Loucy (cell line): ENCODE data around the gene SOD2.
"Not testable (repeated sequence)": the region's sequence is repeated elsewhere in the genome, so short reads cannot be mapped to it uniquely, and the experiment has no call there.

Experiments used
- H2AFZ ChIP-seq: fragments of 200-600 bp; sonication (generic); 2 replicates; pipeline ENCODE4 v1.6.0; 2016; ENCODE audit warnings: antibody characterized with exemption, mild to moderate bottlenecking, low read length, moderate library complexity
- H3F3A ChIP-seq: fragments of 200-600 bp; 2 replicates; pipeline ENCODE4 v1.6.0; 2016; ENCODE audit warnings: antibody characterized with exemption, low read depth, mild to moderate bottlenecking
- H3K27me3 ChIP-seq: fragments of 200-600 bp; sonication (generic); 2 replicates; pipeline ENCODE4 v1.6.1; 2014; ENCODE audit warnings: low read length, mild to moderate bottlenecking; ENCODE audit not compliant: insufficient read depth, poor library complexity, severe bottlenecking
- H3K36me3 ChIP-seq: fragments of 200-600 bp; sonication (generic); 2 replicates; pipeline ENCODE4 v1.6.1; 2016; ENCODE audit warnings: low read length; ENCODE audit not compliant: insufficient read depth
- H3K4me1 ChIP-seq: fragments of 200-600 bp; sonication (generic); 2 replicates; pipeline ENCODE4 v1.5.1; 2014; ENCODE audit warnings: low read length, mild to moderate bottlenecking; ENCODE audit not compliant: insufficient read depth, poor library complexity, severe bottlenecking
- H3K4me2 ChIP-seq: fragments of 200-600 bp; sonication (generic); 2 replicates; pipeline ENCODE4 v1.6.0; 2014; ENCODE audit warnings: antibody characterized with exemption, low read length, low read depth, mild to moderate bottlenecking; ENCODE audit not compliant: poor library complexity, severe bottlenecking
- H3K4me3 ChIP-seq: fragments of 200-600 bp; sonication (generic); 2 replicates; pipeline ENCODE4 v1.5.1; 2014; ENCODE audit warnings: low read length, mild to moderate bottlenecking, mixed read lengths; ENCODE audit not compliant: poor library complexity, severe bottlenecking
- H3K79me2 ChIP-seq: fragments of 200-600 bp; sonication (generic); 2 replicates; pipeline ENCODE4 v1.6.1; 2014; ENCODE audit warnings: low read length; ENCODE audit not compliant: insufficient read depth
- H3K9ac ChIP-seq: fragments of 200-600 bp; sonication (generic); 2 replicates; pipeline ENCODE4 v1.6.0; 2014; ENCODE audit warnings: mild to moderate bottlenecking, low read depth, low read length, moderate library complexity; ENCODE audit not compliant: poor library complexity, severe bottlenecking
- H3K9me2 ChIP-seq: fragments of 200-600 bp; sonication (generic); replicated peaks from 2 replicates; pipeline ENCODE4 v1.6.1; 2016; ENCODE audit warnings: low read depth, low read length, mixed read lengths
- H3K9me3 ChIP-seq: fragments of 200-600 bp; sonication (generic); 2 replicates; pipeline ENCODE4 v1.6.1; 2014; ENCODE audit warnings: mild to moderate bottlenecking, antibody characterized with exemption, low read length, low read depth; ENCODE audit not compliant: insufficient read depth
- H4K20me1 ChIP-seq: fragments of 200-600 bp; sonication (generic); 2 replicates; pipeline ENCODE4 v1.6.0; 2014; ENCODE audit warnings: antibody characterized with exemption, low read length, mild to moderate bottlenecking; ENCODE audit not compliant: insufficient read depth, poor library complexity, severe bottlenecking
- EZH2phosphoT487 ChIP-seq: fragments of 200-600 bp; IDR thresholded peaks from 2 replicates; pipeline ENCODE4 v1.6.1; 2018; ENCODE audit warnings: antibody characterized with exemption, mild to moderate bottlenecking, moderate library complexity, borderline replicate concordance
- TF ChIP-seq, protein P1 (sequence below): fragments of 200-600 bp; sonication (generic); conservative IDR thresholded peaks from 2 replicates; pipeline ENCODE4 v1.5.1; 2014; ENCODE audit warnings: mild to moderate bottlenecking, antibody characterized with exemption, low read length

Gene SOD2

GRCh38 chr6:159724778-159725177, 31.7 kb upstream of the SOD2 start:
- peak overlapping the region; percentile 99 for H3K9ac ChIP-seq
- H3K79me2 ChIP-seq = peaks cover 69% of the 10 kb centered on the region
- H3K9me2 ChIP-seq = no peaks in the 10 kb centered on the region
- H3K9me3 ChIP-seq = peaks cover 5% of the 10 kb centered on the region; the same call in 1 of the 2 replicates
- H2AFZ ChIP-seq = no peak overlapping the region
- H3K4me1 ChIP-seq = peaks cover 20% of the 10 kb centered on the region
- peaks cover 21% of the 10 kb centered on the region for H4K20me1 ChIP-seq
- TF ChIP-seq EZH2phosphoT487 = no peak
- TF ChIP-seq, protein P1, sequence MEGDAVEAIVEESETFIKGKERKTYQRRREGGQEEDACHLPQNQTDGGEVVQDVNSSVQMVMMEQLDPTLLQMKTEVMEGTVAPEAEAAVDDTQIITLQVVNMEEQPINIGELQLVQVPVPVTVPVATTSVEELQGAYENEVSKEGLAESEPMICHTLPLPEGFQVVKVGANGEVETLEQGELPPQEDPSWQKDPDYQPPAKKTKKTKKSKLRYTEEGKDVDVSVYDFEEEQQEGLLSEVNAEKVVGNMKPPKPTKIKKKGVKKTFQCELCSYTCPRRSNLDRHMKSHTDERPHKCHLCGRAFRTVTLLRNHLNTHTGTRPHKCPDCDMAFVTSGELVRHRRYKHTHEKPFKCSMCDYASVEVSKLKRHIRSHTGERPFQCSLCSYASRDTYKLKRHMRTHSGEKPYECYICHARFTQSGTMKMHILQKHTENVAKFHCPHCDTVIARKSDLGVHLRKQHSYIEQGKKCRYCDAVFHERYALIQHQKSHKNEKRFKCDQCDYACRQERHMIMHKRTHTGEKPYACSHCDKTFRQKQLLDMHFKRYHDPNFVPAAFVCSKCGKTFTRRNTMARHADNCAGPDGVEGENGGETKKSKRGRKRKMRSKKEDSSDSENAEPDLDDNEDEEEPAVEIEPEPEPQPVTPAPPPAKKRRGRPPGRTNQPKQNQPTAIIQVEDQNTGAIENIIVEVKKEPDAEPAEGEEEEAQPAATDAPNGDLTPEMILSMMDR = no peak
- no peaks in the 10 kb centered on the region for H3K36me3 ChIP-seq
- peak overlapping the region; percentile 97 for H3K4me2 ChIP-seq
- H3K27me3 ChIP-seq = no peaks in the 10 kb centered on the region
- H3K4me3 ChIP-seq = peak overlapping the region; percentile 99
- H3F3A ChIP-seq = 0 out of 2 replicates have a peak, but pooled peaks cover 2% of the 10 kb centered on the region

DNA sequence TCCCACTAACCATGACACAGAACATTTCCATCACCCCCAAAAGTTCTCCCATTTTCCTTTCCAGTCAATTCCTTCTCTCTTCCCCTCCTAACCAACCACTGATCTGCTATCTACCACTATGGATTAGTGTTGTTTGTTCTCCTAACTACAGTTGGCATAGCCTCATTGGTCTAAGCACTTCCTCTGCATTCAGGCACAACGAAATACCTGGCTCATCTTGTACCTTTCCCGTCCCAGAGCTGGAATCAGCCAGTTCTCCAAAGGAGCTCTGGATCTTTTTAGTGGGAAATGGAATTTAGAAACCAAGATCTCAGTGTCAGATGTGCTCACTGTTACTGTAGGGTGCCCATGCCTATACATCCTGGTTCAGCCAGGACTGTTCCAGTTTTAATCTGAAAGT, 30.2 kb upstream of the SOD2 start:
- H3F3A ChIP-seq = 0 out of 2 replicates have a peak, but pooled peaks cover 2% of the 10 kb centered on the region
- H3K27me3 ChIP-seq = no peaks in the 10 kb centered on the region
- TF ChIP-seq, protein P1 = no peak
- TF ChIP-seq EZH2phosphoT487 = no peak
- no peak overlapping the region for H3K9ac ChIP-seq
- peaks cover 7% of the 10 kb centered on the region for H3K4me1 ChIP-seq
- H3K9me2 ChIP-seq = no peaks in the 10 kb centered on the region
- H2AFZ ChIP-seq = no peak overlapping the region
- H4K20me1 ChIP-seq = peaks cover 5% of the 10 kb centered on the region
- no peak overlapping the region for H3K4me2 ChIP-seq
- peaks cover 5% of the 10 kb centered on the region; the same call in 1 of the 2 replicates for H3K9me3 ChIP-seq
- H3K36me3 ChIP-seq = no peaks in the 10 kb centered on the region
- H3K4me3 ChIP-seq = no peak overlapping the region
- peaks cover 54% of the 10 kb centered on the region for H3K79me2 ChIP-seq

- peaks cover 6% of the 10 kb centered on the region for H3K4me1 ChIP-seq
- no peaks in the 10 kb centered on the region for H3K36me3 ChIP-seq
- TF ChIP-seq EZH2phosphoT487 = no peak
- TF ChIP-seq, protein P1 = no peak
- H3K27me3 ChIP-seq = no peaks in the 10 kb centered on the region
- peaks cover 48% of the 10 kb centered on the region for H3K79me2 ChIP-seq
- H3K9ac ChIP-seq = no peak overlapping the region
- no peak overlapping the region for H3K4me3 ChIP-seq
- no peaks in the 10 kb centered on the region for H4K20me1 ChIP-seq
- H3F3A ChIP-seq = 0 out of 2 replicates have a peak, but pooled peaks cover 2% of the 10 kb centered on the region
- peaks cover 5% of the 10 kb centered on the region; the same call in 1 of the 2 replicates for H3K9me3 ChIP-seq
- no peak overlapping the region for H2AFZ ChIP-seq
- no peak overlapping the region for H3K4me2 ChIP-seq
- H3K9me2 ChIP-seq = no peaks in the 10 kb centered on the region
Observed at GRCh38 chr6:159722655-159723054, 29.6 kb upstream of the SOD2 start.

GRCh38 chr6:159721981-159722380, 28.9 kb upstream of the SOD2 start:
- H3F3A ChIP-seq, H2AFZ ChIP-seq, H3K9ac ChIP-seq, H3K4me2 ChIP-seq, H3K4me3 ChIP-seq, H3K9me3 ChIP-seq, H3K4me1 ChIP-seq, H3K36me3 ChIP-seq, H3K27me3 ChIP-seq, H4K20me1 ChIP-seq, H3K9me2 ChIP-seq: not testable (repeated sequence)
- H3K79me2 ChIP-seq = peaks cover 45% of the 10 kb centered on the region
